Upper lobe of left lung (tissue), 6 donors: ENCODE results near the gene TMEM178A. TPM values are rescaled to one million over a fixed set of nuclear protein-coding genes. Genes with fewer than 3 reads are reported as not detected.

Experiments
- ATAC-seq, 2 donors: fragments of 200-7000 bp; cut with Tn5 transposase; one replicate each; pipeline ENCODE4 v1.9.1; 2022; ENCODE audit warnings: mild to moderate bottlenecking in 2 of 2, moderate library complexity in 2 of 2; ENCODE audit not compliant: low FRiP score in 2 of 2
- DNase-seq, 2 donors: peaks; one replicate each; pipeline ENCODE4 v3.0.0-alpha.2; 2019 to 2020
- H3K27ac ChIP-seq, 4 donors: fragments of 200-600 bp; sonication (generic); one replicate each; pipeline ENCODE4 v1.5.1; 2016 to 2019
- H3K27me3 ChIP-seq, 4 donors: fragments of 200-600 bp; sonication (generic); one replicate each; pipeline ENCODE4 v1.5.1; 2017 to 2019
- H3K36me3 ChIP-seq, 4 donors: fragments of 200-600 bp; sonication (generic); one replicate each; pipeline ENCODE4 v1.5.1; 2016 to 2019
- H3K4me1 ChIP-seq, 4 donors: fragments of 200-600 bp; sonication (generic); one replicate each; pipeline ENCODE4 v1.5.1; 2018 to 2019
- H3K4me3 ChIP-seq, 4 donors: fragments of 200-600 bp; sonication (generic); one replicate each; pipeline ENCODE4 v1.5.1; 2017 to 2019; ENCODE audit warnings: mild to moderate bottlenecking in 2 of 4, moderate library complexity in 1 of 4
- H3K9me3 ChIP-seq, 4 donors: fragments of 200-600 bp; sonication (generic); one replicate each; pipeline ENCODE4 v1.5.1; 2018 to 2019
- EP300 ChIP-seq, 4 donors: sonication (generic); formaldehyde crosslinking; IDR thresholded peaks; one replicate each; pipeline ENCODE4 v1.5.1; 2017; ENCODE audit warnings: antibody characterized with exemption in 4 of 4, control low read depth in 2 of 4
- POLR2A ChIP-seq, 4 donors: fragments of 450-650 bp; IDR thresholded peaks; one replicate each; pipeline ENCODE4 v1.5.1; 2016 to 2017; ENCODE audit warnings: antibody characterized with exemption in 4 of 4, mild to moderate bottlenecking in 2 of 4
- POLR2AphosphoS5 ChIP-seq, 2 donors: sonication (generic); formaldehyde crosslinking; IDR thresholded peaks; one replicate each; pipeline ENCODE4 v1.5.1; 2017; ENCODE audit warnings: antibody characterized with exemption in 2 of 2
- WGBS, 2 donors: methylation state at CpG; one replicate each; pipeline ENCODE4 v1.1.5; 2017 to 2018; 5-methylcytosine and 5-hydroxymethylcytosine counted together
- total RNA-seq, 6 donors: library from RNA; depleted of rRNA in 4 of 6; stranded (reverse); fragments of >200 nt in 4 of 6; gene quantifications; one replicate each; pipeline versions ENCODE4 v1.1.0 to v1.2.1, GENCODE V29; 2016 to 2021
- TF ChIP-seq, protein P1 (sequence below), 6 experiments: fragments of 450-650 bp in 4 of 6; fragments of 200-600 bp in 2 of 6; sonication (generic) in 2 of 6; IDR thresholded peaks; one replicate each; pipeline ENCODE4 v1.5.1; 2016 to 2019; ENCODE audit warnings: antibody characterized with exemption in 6 of 6
- donor health status: DM: no; HTN: no; CAD: no; lungs with moderate emphysema.
- donor health status: DM: no; HTN: yes; CAD: no; lungs with severe emphysema.

The TMEM178A gene
- total RNA-seq, 6 donors from 2014 or later = 1.7 to 10.5 (median 4.7) TPM

DNA sequence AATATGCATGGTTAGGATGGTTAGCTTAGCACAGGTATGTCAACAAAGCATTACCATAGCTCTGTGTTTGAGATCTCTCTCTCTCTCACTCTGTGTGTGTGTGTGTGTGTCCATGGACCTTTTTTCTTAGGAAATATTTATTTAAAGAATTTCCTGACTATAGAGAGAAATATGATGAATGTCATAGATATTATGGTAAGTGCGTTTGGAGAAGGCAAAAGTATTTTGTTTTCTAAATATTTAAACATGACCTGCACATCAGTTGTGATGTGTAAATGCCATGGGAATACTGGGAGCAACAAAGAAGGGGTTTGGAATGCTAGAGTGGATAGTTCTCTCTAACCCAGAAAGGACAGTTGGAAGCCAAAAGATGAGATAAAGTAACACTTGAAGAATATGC lies 3.9 kb upstream of the TMEM178A start:
- H3K9me3 ChIP-seq = no peaks in the 10 kb centered on the region
- H3K27ac ChIP-seq = no peak overlapping the region
- H3K27me3 ChIP-seq = peaks cover 0 to 12% (median 3%) of the 10 kb centered on the region in 4 donors
- H3K4me3 ChIP-seq = no peak overlapping the region
- H3K36me3 ChIP-seq = no peaks in the 10 kb centered on the region
- no peak for ATAC-seq
- 32 to 45% methylated on average over 1 of the region's 1 CpG for WGBS, 2 donors
- H3K4me1 ChIP-seq = peaks cover 4 to 15% (median 8%) of the 10 kb centered on the region in 4 donors
- no peak for DNase-seq
- TF ChIP-seq, protein P1, sequence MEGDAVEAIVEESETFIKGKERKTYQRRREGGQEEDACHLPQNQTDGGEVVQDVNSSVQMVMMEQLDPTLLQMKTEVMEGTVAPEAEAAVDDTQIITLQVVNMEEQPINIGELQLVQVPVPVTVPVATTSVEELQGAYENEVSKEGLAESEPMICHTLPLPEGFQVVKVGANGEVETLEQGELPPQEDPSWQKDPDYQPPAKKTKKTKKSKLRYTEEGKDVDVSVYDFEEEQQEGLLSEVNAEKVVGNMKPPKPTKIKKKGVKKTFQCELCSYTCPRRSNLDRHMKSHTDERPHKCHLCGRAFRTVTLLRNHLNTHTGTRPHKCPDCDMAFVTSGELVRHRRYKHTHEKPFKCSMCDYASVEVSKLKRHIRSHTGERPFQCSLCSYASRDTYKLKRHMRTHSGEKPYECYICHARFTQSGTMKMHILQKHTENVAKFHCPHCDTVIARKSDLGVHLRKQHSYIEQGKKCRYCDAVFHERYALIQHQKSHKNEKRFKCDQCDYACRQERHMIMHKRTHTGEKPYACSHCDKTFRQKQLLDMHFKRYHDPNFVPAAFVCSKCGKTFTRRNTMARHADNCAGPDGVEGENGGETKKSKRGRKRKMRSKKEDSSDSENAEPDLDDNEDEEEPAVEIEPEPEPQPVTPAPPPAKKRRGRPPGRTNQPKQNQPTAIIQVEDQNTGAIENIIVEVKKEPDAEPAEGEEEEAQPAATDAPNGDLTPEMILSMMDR (IDR thresholded peaks at IDR 0.05) = no peak

DNA sequence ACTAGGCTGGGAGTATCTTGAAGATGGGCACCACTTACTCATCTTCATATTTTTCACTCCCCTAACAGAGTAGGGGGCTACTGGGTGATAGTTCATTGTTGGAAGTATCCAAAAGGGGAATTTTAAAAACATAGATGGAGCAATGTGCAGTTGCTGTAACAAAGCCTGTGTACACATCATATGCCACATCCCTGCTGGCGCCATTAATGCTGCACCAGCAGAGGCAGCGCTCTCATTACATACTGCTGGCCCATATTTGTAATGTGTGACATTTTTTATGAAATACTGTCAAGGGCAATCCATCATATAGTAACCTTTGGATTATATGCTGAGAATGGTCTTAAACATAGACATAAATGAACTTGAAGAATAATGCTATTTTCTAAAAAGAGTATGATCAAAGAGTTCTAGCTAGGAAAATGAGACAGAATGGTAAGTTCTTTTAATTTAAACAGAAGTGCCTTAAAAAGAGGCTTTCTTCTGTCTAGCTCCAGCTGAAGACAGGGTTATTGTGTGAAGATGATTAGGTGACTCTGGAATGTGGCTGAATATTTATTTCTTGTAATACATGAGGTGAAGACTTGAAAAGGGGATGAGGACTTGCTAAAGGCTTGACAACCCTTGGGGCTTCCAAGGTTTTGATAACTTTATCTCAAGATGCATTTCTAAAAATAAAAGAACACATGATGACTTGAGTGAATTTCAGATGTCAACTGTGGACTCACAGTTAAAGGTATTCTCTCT lies 2.4 kb upstream of the TMEM178A start:
- WGBS, 2 donors = 89 to 93% methylated on average over 2 of the region's 2 CpGs
- no peak overlapping the region for H3K4me3 ChIP-seq
- peaks cover 0 to 19% (median 3%) of the 10 kb centered on the region in 4 donors for H3K27me3 ChIP-seq
- H3K4me1 ChIP-seq = peaks cover 8 to 17% (median 10%) of the 10 kb centered on the region in 4 donors
- ATAC-seq (no peak), DNase-seq (no peak)
- no peaks in the 10 kb centered on the region for H3K36me3 ChIP-seq
- no peak overlapping the region for H3K27ac ChIP-seq
- no peaks in the 10 kb centered on the region for H3K9me3 ChIP-seq
- TF ChIP-seq EP300 (IDR thresholded peaks at IDR 0.05) (no peak), POLR2AphosphoS5 (IDR thresholded peaks at IDR 0.05) (no peak), POLR2A (IDR thresholded peaks at IDR 0.05) (no peak)
- TF ChIP-seq, protein P1 (IDR thresholded peaks at IDR 0.05) = no peak

DNA sequence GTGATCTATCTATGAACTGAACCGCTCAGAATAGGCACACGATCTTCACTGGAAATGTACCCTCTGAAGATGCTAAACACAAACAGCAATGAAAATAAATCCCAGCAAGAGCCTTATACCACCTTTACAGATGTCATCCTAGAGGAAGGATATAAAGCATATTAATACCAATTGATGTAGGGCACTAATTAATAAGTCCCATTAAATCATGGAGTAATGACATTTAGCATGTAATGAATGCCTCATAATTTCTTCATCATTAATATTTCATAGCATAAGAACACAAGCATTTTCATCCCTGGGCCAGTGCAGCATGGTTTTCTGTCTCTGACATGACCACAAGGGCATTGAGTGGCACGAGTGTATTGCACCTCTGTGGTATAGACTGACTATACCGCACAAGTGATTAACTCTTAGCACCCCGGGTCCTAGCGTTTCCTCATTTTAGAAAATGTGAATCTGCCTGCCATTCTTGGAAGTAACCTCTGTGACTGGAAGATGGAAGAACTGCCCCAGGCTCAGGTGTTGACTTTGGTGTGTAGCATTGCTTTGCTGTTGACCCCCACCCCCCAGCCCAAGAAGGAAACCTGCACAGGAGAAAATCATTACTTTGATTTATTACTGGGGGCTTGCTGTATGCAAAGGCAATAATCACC lies 1.4 kb upstream of the TMEM178A start:
- ATAC-seq (no peak), DNase-seq (no peak)
- H3K4me1 ChIP-seq = peaks cover 8 to 17% (median 10%) of the 10 kb centered on the region in 4 donors
- H3K4me3 ChIP-seq = no peak overlapping the region
- 55 to 63% methylated on average over 6 of the region's 6 CpGs for WGBS, 2 donors
- peaks cover 0 to 19% (median 3%) of the 10 kb centered on the region in 4 donors for H3K27me3 ChIP-seq
- no peaks in the 10 kb centered on the region for H3K36me3 ChIP-seq
- H3K27ac ChIP-seq = no peak overlapping the region
- no peaks in the 10 kb centered on the region for H3K9me3 ChIP-seq
- TF ChIP-seq, protein P1 (IDR thresholded peaks at IDR 0.05) = no peak

DNA sequence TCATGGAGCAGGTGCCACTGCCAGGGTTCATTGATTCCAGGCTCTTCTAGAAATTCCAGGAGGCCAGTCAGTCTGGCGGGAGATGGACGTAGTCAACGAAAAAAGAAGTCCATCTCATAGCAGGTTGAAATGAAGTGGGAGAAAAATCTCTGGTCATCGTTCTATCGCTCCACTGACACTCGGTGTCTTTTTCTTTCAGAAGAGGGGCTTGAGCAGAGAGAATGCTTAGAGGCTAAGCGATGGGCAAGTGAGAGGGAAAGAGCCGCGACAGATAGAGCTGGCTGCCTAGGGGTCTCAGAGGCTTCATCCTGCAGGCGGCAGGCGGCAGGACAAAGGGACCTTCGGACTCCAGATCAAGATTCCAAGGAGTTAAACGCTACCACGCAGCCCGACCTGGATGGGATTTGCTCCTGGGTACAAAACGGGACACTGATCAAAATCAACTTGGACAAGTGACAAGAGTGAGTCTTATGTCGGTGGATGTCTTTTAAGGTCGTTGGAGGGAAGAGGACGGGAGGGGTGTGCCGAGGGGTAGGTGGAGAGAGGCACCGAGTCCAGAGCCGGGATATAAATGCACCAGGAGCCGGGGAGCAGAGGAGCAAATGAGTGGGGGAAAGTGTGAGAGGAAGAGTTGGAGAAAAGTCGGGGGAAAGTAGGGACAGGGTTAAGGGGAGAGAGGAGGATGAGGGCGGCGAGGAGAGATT lies 677 bp upstream of the TMEM178A start:
- no peaks in the 10 kb centered on the region for H3K36me3 ChIP-seq
- H3K4me3 ChIP-seq = peak overlapping the region in 3 of 4 donors; percentile 45 to 65 (median 62)
- TF ChIP-seq EP300 (IDR thresholded peaks at IDR 0.05) (no peak), POLR2A (IDR thresholded peaks at IDR 0.05) (no peak), POLR2AphosphoS5 (IDR thresholded peaks at IDR 0.05) (no peak)
- TF ChIP-seq, protein P1 (IDR thresholded peaks at IDR 0.05) = no peak
- H3K27ac ChIP-seq = no peak overlapping the region
- ATAC-seq (peak in 1 of 2 donors; percentile 15), DNase-seq (no peak)
- 45 to 51% methylated on average over 25 to 26 of the region's 26 CpGs for WGBS, 2 donors
- no peaks in the 10 kb centered on the region for H3K9me3 ChIP-seq
- peaks cover 0 to 19% (median 3%) of the 10 kb centered on the region in 4 donors for H3K27me3 ChIP-seq
- peaks cover 8 to 17% (median 10%) of the 10 kb centered on the region in 4 donors for H3K4me1 ChIP-seq
